MCF 10A (cell line): ENCODE data around the gene ZBTB25. TPM values are rescaled to one million over a fixed set of nuclear protein-coding genes. Genes with fewer than 3 reads are reported as not detected.

Source experiments
- BruUV-seq: library from RNA; stranded (reverse); fragments of 400-500 nt; replicated peaks from 2 replicates; lab custom pipeline; 2021; lab: Mats Ljungman, UMichigan
- CTCF ChIA-PET: fragments of 300-600 bp; sonication (Branson Sonifier 250); formaldehyde crosslinking; extraction: SDS; loops from one replicate; lab custom pipeline; 2021; ENCODE audit warnings: antibody characterized with exemption, inconsistent platforms; lab: Yijun Ruan, JAX
- POLR2A ChIA-PET: fragments of 300-600, 350-650 bp; sonication (Branson Sonifier 250); formaldehyde crosslinking; extraction: SDS; loops from one replicate; lab custom pipeline; 2020; ENCODE audit warnings: antibody characterized with exemption, inconsistent platforms; lab: Yijun Ruan, JAX
- DNase-seq: peaks from one replicate; pipeline ENCODE4 v3.0.0-alpha.2; 2018; ENCODE audit not compliant: unreplicated experiment
- H3K27ac Mint-ChIP-seq: one replicate; pipeline ENCODE4 v1.8.0; 2022; ENCODE audit warnings: mild to moderate bottlenecking, low read depth, mixed read lengths; ENCODE audit not compliant: unreplicated experiment
- H3K27me3 Mint-ChIP-seq: one replicate; pipeline ENCODE4 v1.8.0; 2022; ENCODE audit warnings: mixed read lengths; ENCODE audit not compliant: insufficient read depth, unreplicated experiment
- H3K36me3 Mint-ChIP-seq: one replicate; pipeline ENCODE4 v1.8.0; 2022; ENCODE audit warnings: mild to moderate bottlenecking, moderate library complexity, mixed read lengths; ENCODE audit not compliant: insufficient read depth, unreplicated experiment
- H3K4me1 Mint-ChIP-seq: one replicate; pipeline ENCODE4 v1.8.0; 2022; ENCODE audit warnings: mixed read lengths; ENCODE audit not compliant: insufficient read depth, unreplicated experiment
- H3K4me3 Mint-ChIP-seq: one replicate; pipeline ENCODE4 v1.8.0; 2022; ENCODE audit warnings: mild to moderate bottlenecking, moderate library complexity, mixed read lengths; ENCODE audit not compliant: unreplicated experiment
- H3K9me3 Mint-ChIP-seq: one replicate; pipeline ENCODE4 v1.8.0; 2022; ENCODE audit warnings: mixed read lengths; ENCODE audit not compliant: unreplicated experiment
- CTCF ChIP-seq: fragments of 200-600 bp; IDR thresholded peaks from one replicate; pipeline ENCODE4 v1.8.0; 2022; ENCODE audit warnings: antibody characterized with exemption, mild to moderate bottlenecking; ENCODE audit not compliant: unreplicated experiment
- intact Hi-C: fragments of 100-400 bp; cut with micrococcal nuclease; formaldehyde crosslinking; loops from 2 replicates; pipeline ENCODE4 v1.14.1; 2022
- total RNA-seq: library from RNA; stranded (reverse); gene quantifications from 2 replicates; pipeline ENCODE4 v1.2.3, GENCODE V29; 2022

Gene ZBTB25
- total RNA-seq, 1 experiment from 2014 or later: 11.7 TPM

- no peaks in the 10 kb centered on the region for H3K27me3 Mint-ChIP-seq
- BruUV-seq: no TSS peak
- intact Hi-C loops: loop anchor here (10.0 kb wide), 1 partner anchor 163 kb away; no protein-coding TSS in a partner anchor
- peak overlapping the region; percentile 83 for H3K4me3 Mint-ChIP-seq
- TF ChIP-seq CTCF: no peak
- ChIA-PET CTCF (interaction anchor here (0.7 to 1.4 kb wide), 4 partner anchors 128 to 383 kb away, joined by 3 to 6 read pairs (median 4); no protein-coding TSS in a partner anchor), POLR2A (interaction anchor here (0.6 to 1.4 kb wide), 6 partner anchors 13 to 465 kb away, joined by 3 to 5 read pairs (median 3); no protein-coding TSS in a partner anchor)
- no peaks in the 10 kb centered on the region for H3K9me3 Mint-ChIP-seq
- H3K27ac Mint-ChIP-seq: no peak overlapping the region
- peaks cover 20% of the 10 kb centered on the region for H3K36me3 Mint-ChIP-seq
- no peak for DNase-seq
- peaks cover 35% of the 10 kb centered on the region for H3K4me1 Mint-ChIP-seq
These were observed 4.7 kb upstream of the ZBTB25 start for GRCh38 chr14:64508215-64508776.

- ChIA-PET CTCF (interaction anchor here (0.7 to 1.0 kb wide), 2 partner anchors 130 to 164 kb away, joined by 3 read pairs; no protein-coding TSS in a partner anchor), POLR2A (interaction anchor here (0.8 to 3.9 kb wide), 4 partner anchors 8 to 174 kb away, joined by 3 to 18 read pairs (median 4); no protein-coding TSS in a partner anchor)
- H3K4me3 Mint-ChIP-seq: peak overlapping the region; percentile 83
- no TSS peak for BruUV-seq
- H3K36me3 Mint-ChIP-seq: peaks cover 20% of the 10 kb centered on the region
- TF ChIP-seq CTCF: no peak
- intact Hi-C loops: loop anchor here (2.0 to 10.0 kb wide), 2 partner anchors 129 to 163 kb away; no protein-coding TSS in a partner anchor
- peaks cover 40% of the 10 kb centered on the region for H3K4me1 Mint-ChIP-seq
- H3K27ac Mint-ChIP-seq: peak overlapping the region; percentile 86
- DNase-seq: peak; percentile 65
- H3K27me3 Mint-ChIP-seq: no peaks in the 10 kb centered on the region
- no peaks in the 10 kb centered on the region for H3K9me3 Mint-ChIP-seq
These were observed 3.9 kb upstream of the ZBTB25 start for GRCh38 chr14:64507376-64508156.

- Mint-ChIP-seq H3K27me3 (no peaks in the 10 kb centered on the region), H3K36me3 (peaks cover 22% of the 10 kb centered on the region), H3K9me3 (no peaks in the 10 kb centered on the region), H3K4me1 (peaks cover 49% of the 10 kb centered on the region), H3K27ac (peak overlapping the region; percentile 86), H3K4me3 (peak overlapping the region; percentile 83)
- intact Hi-C loops: loop anchor here (2.0 to 10.0 kb wide), 2 partner anchors 130 to 162 kb away; no protein-coding TSS in a partner anchor
- BruUV-seq: no TSS peak
- no peak for DNase-seq
- ChIA-PET CTCF (no interaction called here), POLR2A (interaction anchor here (0.9 to 5.3 kb wide), 6 partner anchors 9 to 174 kb away, joined by 3 to 35 read pairs (median 11); partner anchors contain the start of gene HSPA2)
- no peak for TF ChIP-seq CTCF
These were observed 3.1 kb upstream of the ZBTB25 start for GRCh38 chr14:64506721-64507120.
